Measurements from ENCODE around the gene SYNRG.

GRCh38 chr17:37614391-37614790 lies 5.2 kb upstream of the SYNRG start:
- TF ChIP-seq CTCF (IDR thresholded peaks at IDR 0.05; ENCODE audit: low read depth, low read length) (no peak), POLR2A (IDR thresholded peaks at IDR 0.05; ENCODE audit: extremely low read depth, insufficient read length) (no peak)

All from NB4 (cell line).